HG03378 (cell line): Measurements from ENCODE around the gene ZDHHC14.

ENCODE experiments used
- ATAC-seq: cut with Tn5 transposase; IDR thresholded peaks from one replicate; pipeline ENCODE4 v1.9.1; 2021; ENCODE audit warnings: mild to moderate bottlenecking, moderate library complexity; ENCODE audit not compliant: unreplicated experiment

Gene ZDHHC14

GRCh38 chr6:157723376-157723775, 342.4 kb downstream of the ZDHHC14 start:
- no peak for ATAC-seq

GRCh38 chr6:157724138-157724820, 343.3 kb downstream of the ZDHHC14 start:
- no peak for ATAC-seq

GRCh38 chr6:157724960-157725741, 344.2 kb downstream of the ZDHHC14 start:
- no peak for ATAC-seq

- ATAC-seq, result no peak
Observed at GRCh38 chr6:157725836-157726235, 344.8 kb downstream of the ZDHHC14 start.

GRCh38 chr6:157726892-157727628, 346.1 kb downstream of the ZDHHC14 start:
- no peak for ATAC-seq
